GM08714 (cell line): ENCODE measurements around the gene PCDHA10.
"Not testable (repeated sequence)": the region's sequence is repeated elsewhere in the genome, so short reads cannot be mapped to it uniquely, and the experiment has no call there.

Experiments
- H3K4me3 ChIP-seq: fragments of 200-500 bp; sonication (Bioruptor generic); 2 replicates; pipeline ENCODE4 v1.5.1; 2014; ENCODE audit warnings: mild to moderate bottlenecking, low read length, inconsistent platforms
- ZNF274 ChIP-seq: IDR thresholded peaks from 2 replicates; pipeline ENCODE4 v1.6.1; 2012; ENCODE audit warnings: mild to moderate bottlenecking, low read depth, low read length

The PCDHA10 gene, protein sequence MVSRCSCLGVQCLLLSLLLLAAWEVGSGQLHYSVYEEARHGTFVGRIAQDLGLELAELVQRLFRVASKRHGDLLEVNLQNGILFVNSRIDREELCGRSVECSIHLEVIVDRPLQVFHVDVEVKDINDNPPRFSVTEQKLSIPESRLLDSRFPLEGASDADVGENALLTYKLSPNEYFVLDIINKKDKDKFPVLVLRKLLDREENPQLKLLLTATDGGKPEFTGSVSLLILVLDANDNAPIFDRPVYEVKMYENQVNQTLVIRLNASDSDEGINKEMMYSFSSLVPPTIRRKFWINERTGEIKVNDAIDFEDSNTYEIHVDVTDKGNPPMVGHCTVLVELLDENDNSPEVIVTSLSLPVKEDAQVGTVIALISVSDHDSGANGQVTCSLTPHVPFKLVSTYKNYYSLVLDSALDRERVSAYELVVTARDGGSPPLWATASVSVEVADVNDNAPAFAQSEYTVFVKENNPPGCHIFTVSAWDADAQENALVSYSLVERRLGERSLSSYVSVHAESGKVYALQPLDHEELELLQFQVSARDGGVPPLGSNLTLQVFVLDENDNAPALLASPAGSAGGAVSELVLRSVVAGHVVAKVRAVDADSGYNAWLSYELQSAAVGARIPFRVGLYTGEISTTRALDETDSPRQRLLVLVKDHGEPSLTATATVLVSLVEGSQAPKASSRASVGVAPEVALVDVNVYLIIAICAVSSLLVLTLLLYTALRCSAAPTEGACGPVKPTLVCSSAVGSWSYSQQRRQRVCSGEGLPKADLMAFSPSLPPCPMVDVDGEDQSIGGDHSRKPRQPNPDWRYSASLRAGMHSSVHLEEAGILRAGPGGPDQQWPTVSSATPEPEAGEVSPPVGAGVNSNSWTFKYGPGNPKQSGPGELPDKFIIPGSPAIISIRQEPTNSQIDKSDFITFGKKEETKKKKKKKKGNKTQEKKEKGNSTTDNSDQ

DNA sequence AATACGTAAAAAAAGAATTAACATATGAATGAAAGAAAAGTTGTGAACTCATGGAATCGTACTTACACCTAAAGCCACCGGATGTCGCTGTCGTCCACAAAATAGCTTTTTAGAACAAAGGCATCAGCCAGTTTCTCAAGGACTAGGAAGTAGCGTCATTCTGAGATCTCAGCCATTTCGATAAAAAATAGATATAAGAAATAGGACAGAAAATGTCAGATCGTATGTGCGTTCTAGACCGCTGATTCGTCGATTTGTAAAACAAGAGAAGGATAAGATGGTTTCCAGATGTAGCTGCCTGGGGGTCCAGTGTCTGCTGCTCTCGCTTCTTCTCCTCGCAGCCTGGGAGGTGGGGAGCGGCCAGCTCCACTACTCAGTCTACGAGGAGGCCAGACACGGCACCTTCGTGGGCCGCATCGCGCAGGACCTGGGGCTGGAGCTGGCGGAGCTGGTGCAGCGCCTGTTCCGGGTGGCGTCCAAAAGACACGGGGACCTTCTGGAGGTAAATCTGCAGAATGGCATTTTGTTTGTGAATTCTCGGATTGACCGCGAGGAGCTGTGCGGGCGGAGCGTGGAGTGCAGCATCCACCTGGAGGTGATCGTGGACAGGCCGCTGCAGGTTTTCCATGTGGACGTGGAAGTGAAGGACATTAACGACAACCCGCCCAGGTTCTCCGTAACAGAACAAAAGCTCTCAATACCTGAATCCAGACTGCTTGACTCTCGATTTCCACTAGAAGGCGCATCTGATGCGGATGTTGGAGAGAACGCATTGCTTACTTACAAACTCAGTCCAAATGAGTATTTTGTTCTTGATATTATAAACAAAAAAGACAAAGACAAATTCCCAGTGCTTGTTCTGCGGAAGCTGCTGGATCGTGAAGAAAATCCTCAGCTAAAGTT, at the start of gene PCDHA10:
PCDHA10 (plus strand) TSS at position 126 of the 903 bp plus-strand sequence; CDS start at position 278, 152 bp downstream.
- no peak for TF ChIP-seq ZNF274
- H3K4me3 ChIP-seq, result no peak within 1 kb of the TSS

DNA sequence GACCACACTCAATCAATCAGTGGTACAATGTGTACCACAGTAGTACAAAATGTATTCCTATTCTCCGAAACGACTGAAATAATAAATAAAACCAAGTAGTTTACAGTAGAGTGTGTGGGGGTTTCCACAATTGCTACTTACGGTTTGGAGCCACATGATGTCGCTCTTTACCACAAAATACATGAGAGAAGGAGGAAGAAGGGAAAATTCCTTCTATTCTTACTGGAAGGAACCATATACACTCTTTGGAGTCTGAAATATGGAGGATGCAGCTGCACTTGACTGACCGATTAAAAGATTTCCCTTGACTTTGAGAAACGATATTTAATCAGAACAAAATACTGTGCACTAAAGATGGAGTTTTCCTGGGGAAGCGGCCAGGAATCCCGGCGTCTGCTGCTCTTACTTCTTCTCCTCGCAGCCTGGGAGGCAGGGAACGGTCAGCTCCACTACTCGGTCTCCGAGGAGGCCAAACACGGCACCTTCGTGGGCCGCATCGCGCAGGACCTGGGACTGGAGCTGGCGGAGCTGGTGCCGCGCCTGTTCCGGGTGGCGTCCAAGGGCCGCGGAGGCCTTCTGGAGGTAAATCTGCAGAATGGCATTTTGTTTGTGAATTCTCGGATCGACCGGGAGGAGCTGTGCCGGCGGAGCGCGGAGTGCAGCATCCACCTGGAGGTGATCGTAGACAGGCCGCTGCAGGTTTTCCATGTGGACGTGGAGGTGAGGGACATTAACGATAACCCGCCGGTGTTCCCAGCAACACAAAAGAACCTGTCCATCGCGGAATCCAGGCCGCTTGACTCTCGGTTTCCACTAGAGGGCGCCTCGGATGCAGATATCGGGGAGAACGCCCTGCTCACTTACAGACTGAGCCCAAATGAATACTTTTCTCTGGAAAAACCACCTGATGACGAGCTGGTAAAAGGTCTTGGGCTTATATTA, 48.6 kb upstream of the PCDHA10 start, which contains the start of gene PCDHA4:
PCDHA4 (plus strand) TSS at position 235 of the 942 bp plus-strand sequence.
- no peak for TF ChIP-seq ZNF274
- no peak within 1 kb of the TSS for H3K4me3 ChIP-seq

DNA sequence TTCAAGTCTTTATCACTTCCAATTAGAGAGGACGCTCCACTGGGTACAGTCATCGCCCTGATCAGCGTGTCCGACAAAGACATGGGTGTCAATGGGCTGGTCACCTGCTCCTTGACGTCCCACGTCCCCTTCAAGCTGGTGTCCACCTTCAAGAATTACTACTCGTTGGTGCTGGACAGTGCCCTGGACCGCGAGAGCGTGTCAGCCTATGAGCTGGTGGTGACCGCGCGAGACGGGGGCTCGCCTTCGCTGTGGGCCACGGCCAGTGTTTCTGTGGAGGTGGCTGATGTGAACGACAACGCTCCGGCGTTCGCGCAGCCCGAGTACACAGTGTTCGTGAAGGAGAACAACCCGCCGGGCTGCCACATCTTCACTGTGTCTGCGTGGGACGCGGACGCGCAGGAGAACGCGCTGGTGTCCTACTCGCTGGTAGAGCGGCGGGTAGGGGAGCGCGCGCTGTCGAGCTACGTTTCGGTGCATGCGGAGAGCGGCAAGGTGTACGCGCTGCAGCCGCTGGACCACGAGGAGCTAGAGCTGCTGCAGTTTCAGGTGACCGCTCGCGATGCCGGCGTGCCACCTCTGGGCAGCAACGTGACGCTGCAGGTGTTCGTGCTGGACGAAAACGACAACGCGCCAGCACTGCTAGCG, 47.3 kb upstream of the PCDHA10 start:
- not testable (repeated sequence) for H3K4me3 ChIP-seq

DNA sequence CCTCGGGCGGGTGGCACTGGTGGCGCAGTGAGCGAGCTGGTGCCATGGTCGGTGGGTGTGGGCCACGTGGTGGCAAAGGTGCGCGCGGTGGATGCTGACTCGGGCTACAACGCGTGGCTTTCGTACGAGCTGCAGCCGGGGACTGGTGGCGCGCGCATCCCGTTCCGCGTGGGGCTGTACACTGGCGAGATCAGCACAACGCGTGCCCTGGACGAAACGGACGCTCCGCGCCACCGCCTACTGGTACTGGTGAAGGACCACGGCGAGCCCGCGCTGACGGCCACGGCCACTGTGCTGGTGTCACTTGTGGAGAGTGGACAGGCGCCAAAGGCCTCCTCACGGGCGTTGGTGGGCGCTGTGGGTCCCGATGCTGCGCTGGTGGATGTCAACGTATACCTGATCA, 46.8 kb upstream of the PCDHA10 start:
- no peak for TF ChIP-seq ZNF274
- H3K4me3 ChIP-seq, result no peak overlapping the region

DNA sequence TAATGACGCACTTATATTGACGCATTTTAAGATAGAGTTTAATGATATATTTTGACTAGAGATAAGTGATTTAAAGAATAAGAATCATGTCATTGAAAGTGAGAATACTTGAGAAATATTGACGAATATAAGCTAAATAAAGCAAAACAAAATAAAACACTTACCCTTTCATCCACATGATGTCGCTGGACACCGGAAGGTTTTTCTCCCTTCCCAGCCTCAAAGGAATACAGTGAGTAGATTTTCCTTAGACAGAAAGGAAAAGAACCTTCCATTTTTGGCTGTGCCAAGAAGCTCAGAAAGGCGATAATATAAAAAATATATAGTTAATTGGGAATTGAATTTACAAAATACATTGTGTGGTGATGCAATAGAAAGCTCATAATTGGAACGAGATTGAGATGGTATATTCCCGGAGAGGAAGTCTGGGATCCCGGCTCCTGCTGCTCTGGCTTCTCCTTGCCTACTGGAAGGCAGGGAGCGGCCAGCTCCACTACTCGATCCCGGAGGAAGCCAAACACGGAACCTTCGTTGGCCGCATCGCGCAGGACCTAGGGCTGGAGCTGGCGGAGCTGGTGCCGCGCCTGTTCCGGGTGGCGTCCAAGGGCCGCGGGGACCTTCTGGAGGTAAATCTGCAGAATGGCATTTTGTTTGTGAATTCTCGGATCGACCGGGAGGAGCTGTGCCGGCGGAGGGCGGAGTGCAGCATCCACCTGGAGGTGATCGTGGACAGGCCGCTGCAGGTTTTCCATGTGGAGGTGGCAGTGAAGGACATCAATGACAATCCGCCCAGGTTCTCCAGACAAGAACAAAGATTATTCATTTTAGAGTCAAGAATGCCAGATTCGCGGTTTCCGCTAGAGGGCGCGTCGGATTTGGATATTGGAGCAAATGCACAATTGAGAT, 34.1 kb upstream of the PCDHA10 start, which contains the start of gene PCDHA5:
PCDHA5 (plus strand) TSS at position 239 of the 906 bp plus-strand sequence.
- H3K4me3 ChIP-seq, result no peak within 1 kb of the TSS
- TF ChIP-seq ZNF274, result no peak

DNA sequence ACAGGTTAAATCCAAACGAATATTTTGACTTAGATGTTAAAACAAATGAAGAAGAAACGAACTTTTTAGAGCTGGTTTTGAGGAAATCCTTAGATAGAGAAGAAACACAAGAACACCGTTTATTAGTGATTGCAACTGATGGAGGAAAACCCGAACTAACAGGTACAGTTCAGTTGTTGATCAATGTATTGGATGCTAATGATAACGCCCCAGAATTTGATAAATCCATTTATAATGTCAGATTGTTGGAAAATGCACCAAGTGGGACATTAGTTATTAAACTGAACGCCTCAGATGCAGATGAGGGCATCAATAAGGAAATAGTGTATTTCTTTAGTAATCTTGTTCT, 33.4 kb upstream of the PCDHA10 start:
- no peak overlapping the region for H3K4me3 ChIP-seq
- TF ChIP-seq ZNF274, result no peak

DNA sequence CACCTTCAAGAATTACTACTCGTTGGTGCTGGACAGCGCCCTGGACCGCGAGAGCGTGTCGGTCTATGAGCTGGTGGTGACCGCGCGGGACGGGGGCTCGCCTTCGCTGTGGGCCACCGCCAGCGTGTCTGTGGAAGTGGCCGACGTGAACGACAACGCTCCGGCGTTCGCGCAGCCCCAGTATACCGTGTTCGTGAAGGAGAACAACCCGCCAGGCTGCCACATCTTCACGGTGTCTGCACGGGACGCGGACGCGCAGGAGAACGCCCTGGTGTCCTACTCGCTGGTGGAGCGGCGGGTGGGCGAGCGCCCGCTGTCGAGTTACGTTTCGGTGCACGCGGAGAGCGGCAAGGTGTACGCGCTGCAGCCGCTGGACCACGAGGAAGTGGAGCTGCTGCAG, 32.7 kb upstream of the PCDHA10 start:
- H3K4me3 ChIP-seq, result not testable (repeated sequence)

DNA sequence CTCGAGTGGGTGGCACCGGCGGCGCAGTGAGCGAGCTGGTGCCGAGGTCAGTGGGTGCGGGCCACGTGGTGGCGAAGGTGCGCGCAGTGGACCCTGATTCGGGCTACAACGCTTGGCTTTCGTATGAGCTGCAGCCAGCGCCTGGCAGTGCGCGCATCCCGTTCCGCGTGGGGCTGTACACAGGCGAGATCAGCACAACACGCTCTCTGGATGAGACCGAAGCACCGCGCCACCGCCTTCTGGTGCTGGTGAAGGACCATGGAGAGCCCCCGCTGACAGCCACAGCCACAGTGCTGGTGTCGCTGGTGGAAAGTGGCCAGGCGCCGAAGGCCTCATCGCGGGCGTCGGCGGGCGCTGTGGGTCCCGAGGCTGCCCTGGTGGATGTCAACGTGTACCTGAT, 32.2 kb upstream of the PCDHA10 start:
- no peak for TF ChIP-seq ZNF274
- H3K4me3 ChIP-seq, result no peak overlapping the region

DNA sequence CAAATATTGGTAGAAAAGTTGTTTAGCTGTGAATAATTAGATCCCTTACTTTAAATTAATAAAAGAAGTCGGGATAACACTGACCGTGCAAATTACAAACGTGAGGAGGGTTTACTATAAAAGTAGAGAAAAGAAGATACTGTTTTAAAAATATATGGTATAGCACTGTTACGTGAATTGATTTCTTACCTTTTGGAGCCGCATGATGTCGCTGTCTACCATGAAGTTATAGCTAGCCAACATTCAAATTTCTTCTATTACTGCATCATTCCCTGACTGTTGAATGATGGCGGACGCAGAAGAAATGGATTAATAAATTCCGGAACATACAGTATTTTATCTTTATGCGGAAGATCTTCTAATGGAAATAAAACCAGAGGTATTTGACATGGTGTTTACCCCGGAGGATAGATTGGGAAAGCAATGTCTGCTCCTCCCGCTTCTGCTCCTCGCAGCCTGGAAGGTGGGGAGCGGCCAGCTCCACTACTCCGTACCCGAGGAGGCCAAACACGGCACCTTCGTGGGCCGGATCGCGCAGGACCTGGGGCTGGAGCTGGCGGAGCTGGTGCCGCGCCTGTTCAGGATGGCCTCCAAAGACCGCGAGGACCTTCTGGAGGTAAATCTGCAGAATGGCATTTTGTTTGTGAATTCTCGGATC, 27.9 kb upstream of the PCDHA10 start, which contains the start of gene PCDHA6:
PCDHA6 (plus strand) TSS at position 257 of the 658 bp plus-strand sequence; CDS start at position 389, 132 bp downstream.
- TF ChIP-seq ZNF274, result no peak
- no peak within 1 kb of the TSS for H3K4me3 ChIP-seq

DNA sequence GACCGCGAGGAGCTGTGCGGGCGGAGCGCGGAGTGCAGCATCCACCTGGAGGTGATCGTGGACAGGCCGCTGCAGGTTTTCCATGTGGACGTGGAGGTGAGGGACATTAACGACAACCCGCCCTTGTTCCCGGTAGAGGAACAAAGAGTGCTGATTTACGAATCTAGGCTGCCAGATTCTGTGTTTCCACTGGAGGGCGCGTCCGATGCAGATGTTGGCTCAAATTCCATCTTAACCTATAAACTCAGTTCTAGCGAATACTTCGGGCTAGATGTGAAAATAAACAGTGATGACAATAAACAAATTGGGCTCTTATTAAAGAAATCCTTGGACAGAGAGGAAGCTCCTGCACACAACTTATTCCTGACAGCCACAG, 27.3 kb upstream of the PCDHA10 start:
- no peak overlapping the region for H3K4me3 ChIP-seq
- no peak for TF ChIP-seq ZNF274

DNA sequence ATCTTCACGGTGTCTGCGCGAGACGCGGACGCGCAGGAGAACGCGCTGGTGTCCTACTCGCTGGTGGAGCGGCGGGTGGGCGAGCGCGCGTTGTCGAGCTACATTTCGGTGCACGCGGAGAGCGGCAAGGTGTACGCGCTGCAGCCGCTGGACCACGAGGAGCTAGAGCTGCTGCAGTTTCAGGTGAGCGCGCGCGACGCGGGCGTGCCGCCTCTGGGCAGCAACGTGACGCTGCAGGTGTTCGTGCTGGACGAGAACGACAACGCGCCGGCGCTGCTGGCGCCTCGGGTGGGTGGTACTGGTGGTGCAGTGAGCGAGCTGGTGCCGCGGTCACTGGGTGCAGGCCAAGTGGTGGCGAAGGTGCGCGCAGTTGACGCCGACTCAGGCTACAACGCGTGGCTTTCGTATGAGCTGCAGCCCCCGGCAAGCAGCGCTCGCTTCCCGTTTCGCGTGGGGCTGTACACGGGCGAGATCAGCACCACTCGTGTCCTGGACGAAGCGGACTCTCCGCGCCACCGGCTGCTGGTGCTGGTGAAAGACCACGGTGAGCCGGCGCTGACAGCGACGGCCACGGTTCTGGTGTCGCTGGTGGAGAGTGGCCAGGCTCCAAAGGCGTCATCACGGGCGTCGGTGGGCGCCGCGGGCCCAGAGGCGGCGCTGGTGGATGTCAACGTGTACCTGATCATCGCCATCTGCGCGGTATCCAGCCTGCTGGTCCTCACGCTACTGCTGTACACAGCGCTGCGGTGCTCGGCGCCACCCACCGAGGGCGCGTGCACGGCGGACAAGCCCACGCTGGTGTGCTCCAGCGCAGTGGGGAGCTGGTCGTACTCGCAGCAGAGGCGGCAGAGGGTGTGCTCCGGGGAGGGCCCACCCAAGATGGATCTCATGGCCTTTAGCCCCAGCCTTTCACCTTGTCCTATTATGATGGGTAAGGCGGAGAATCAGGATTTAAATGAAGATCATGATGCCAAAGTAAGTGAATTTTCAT, 25.9 kb upstream of the PCDHA10 start:
- H3K4me3 ChIP-seq, result not testable (repeated sequence)
